ENCODE results near the gene ZFP91.

GRCh38 chr11:58582437-58582836 is 3.6 kb downstream of the ZFP91 start:
- TF ChIP-seq, protein P1, sequence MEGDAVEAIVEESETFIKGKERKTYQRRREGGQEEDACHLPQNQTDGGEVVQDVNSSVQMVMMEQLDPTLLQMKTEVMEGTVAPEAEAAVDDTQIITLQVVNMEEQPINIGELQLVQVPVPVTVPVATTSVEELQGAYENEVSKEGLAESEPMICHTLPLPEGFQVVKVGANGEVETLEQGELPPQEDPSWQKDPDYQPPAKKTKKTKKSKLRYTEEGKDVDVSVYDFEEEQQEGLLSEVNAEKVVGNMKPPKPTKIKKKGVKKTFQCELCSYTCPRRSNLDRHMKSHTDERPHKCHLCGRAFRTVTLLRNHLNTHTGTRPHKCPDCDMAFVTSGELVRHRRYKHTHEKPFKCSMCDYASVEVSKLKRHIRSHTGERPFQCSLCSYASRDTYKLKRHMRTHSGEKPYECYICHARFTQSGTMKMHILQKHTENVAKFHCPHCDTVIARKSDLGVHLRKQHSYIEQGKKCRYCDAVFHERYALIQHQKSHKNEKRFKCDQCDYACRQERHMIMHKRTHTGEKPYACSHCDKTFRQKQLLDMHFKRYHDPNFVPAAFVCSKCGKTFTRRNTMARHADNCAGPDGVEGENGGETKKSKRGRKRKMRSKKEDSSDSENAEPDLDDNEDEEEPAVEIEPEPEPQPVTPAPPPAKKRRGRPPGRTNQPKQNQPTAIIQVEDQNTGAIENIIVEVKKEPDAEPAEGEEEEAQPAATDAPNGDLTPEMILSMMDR (conservative IDR thresholded peaks at IDR 0.05; ENCODE audit: low read depth, low read length), result no peak
- TF ChIP-seq EZH2 (IDR thresholded peaks at IDR 0.05; ENCODE audit: low read length, unreplicated experiment) (no peak), EZH2phosphoT487 (IDR thresholded peaks at IDR 0.05; ENCODE audit: borderline replicate concordance, low read length) (no peak)
